ENCODE data around the gene CAMSAP3.

Gene CAMSAP3

DNA sequence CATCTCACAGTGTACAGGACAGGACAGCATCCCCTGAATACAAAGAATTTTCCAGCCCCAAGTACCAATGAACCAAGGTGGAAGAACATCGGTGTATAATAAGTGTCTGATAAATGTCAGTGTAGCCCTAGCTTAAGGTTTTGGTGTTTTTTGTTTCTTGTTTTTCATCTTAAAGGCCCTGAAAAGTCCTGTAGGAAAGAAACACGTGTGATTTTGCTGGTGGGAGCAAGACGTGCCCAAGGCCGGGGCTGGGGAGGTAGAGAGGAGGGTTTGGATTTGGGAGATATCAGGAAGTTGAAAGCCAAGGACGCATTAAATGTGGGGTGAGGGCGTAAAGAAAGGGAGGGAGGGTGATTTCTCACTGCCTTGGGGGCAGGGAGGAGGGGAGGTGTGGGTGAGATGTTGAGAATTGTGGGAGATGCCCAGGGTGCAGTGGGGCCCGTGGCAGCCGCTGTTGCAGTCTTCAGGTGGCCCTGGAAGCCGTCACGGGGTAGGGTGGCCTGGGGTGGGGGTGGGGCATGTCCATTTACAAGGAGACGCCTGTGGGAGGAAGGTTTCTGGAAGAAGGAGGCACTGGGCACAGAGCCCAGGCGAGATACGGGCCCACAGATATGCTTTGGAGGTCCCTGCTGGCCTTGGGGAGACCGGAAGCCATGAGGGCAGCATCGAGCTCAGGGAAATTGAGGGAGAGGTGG is 6.7 kb downstream of the CAMSAP3 start:
- Histone ChIP-seq H3K4me1 (ENCODE audit: low read length) (no peaks in the 10 kb centered on the region), H3K9me3 (replicated peaks; ENCODE audit: insufficient read depth, low read length) (no peaks in the 10 kb centered on the region), H3K4me3 (ENCODE audit: low read length) (no peak overlapping the region), H3K27me3 (replicated peaks; ENCODE audit: insufficient read depth, low read length) (peaks cover 59% of the 10 kb centered on the region), H3K27ac (ENCODE audit: low read length) (no peak overlapping the region), H3K9me2 (replicated peaks; ENCODE audit: insufficient read depth, low read length) (no peaks in the 10 kb centered on the region), H3K9ac (ENCODE audit: low read length) (no peak overlapping the region), H3F3A (ENCODE audit: insufficient read depth, low read length) (no peaks in the 10 kb centered on the region), H2AFZ (ENCODE audit: low read length) (no peak overlapping the region), H3K4me2 (ENCODE audit: low read depth, low read length) (no peak overlapping the region), H3K79me2 (ENCODE audit: low read length) (no peaks in the 10 kb centered on the region), H3K36me3 (replicated peaks; ENCODE audit: insufficient read depth, low read length) (no peaks in the 10 kb centered on the region), H4K20me1 (ENCODE audit: insufficient read depth, low read length) (no peaks in the 10 kb centered on the region)
- DNase-seq, result no peak
- TF ChIP-seq CTCF (IDR thresholded peaks at IDR 0.05; ENCODE audit: low read length) (no peak), EZH2 (optimal IDR thresholded peaks at IDR 0.05; ENCODE audit: low read depth, low read length) (no peak), EZH2phosphoT487 (IDR thresholded peaks at IDR 0.05; ENCODE audit: low read length) (no peak)

DNA sequence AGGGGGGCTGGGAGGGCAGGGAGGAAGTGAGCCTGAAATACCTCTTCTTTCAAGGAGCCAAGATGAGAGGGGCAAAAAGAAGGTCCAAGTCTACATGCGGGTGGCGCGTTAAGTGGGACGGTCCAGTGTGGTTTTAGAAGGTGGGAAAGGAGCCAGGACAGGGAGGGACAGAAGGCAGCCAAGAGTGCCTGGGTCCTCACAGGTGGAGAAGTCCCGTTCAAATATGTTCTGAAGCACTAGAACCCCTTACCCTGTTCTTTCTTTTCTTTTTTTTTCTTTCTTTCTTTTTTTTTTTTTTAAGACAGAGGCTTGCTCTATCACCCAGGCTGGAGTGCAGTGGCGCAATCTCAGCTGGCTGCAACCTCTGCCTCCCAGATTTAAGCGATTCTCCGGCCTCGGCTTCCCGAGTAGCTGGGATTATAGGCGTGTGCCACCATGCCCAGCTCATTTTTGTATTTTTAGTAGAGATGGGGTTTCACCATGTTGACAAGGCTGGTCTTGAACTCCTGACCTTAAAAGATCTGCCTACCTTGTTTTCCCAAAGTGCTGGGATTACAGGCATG is 7.4 kb downstream of the CAMSAP3 start:
- no peak overlapping the region for H3K27ac ChIP-seq (ENCODE audit: low read length)
- DNase-seq, result no peak
- no peaks in the 10 kb centered on the region for H3K9me2 ChIP-seq (replicated peaks; ENCODE audit: insufficient read depth, low read length)
- no peaks in the 10 kb centered on the region for H4K20me1 ChIP-seq (ENCODE audit: insufficient read depth, low read length)
- H3K4me3 ChIP-seq (ENCODE audit: low read length), result no peak overlapping the region
- H3K27me3 ChIP-seq (replicated peaks; ENCODE audit: insufficient read depth, low read length), result peaks cover 59% of the 10 kb centered on the region
- no peaks in the 10 kb centered on the region for H3K4me1 ChIP-seq (ENCODE audit: low read length)
- H3K9me3 ChIP-seq (replicated peaks; ENCODE audit: insufficient read depth, low read length), result no peaks in the 10 kb centered on the region
- no peak overlapping the region for H3K9ac ChIP-seq (ENCODE audit: low read length)
- no peaks in the 10 kb centered on the region for H3K36me3 ChIP-seq (replicated peaks; ENCODE audit: insufficient read depth, low read length)
- H3F3A ChIP-seq (ENCODE audit: insufficient read depth, low read length), result no peaks in the 10 kb centered on the region
- no peak overlapping the region for H3K4me2 ChIP-seq (ENCODE audit: low read depth, low read length)
- no peak overlapping the region for H2AFZ ChIP-seq (ENCODE audit: low read length)
- TF ChIP-seq EZH2phosphoT487 (IDR thresholded peaks at IDR 0.05; ENCODE audit: low read length) (no peak), CTCF (IDR thresholded peaks at IDR 0.05; ENCODE audit: low read length) (no peak), EZH2 (optimal IDR thresholded peaks at IDR 0.05; ENCODE audit: low read depth, low read length) (no peak)
- no peaks in the 10 kb centered on the region for H3K79me2 ChIP-seq (ENCODE audit: low read length)

- H3K4me2 ChIP-seq (ENCODE audit: low read depth, low read length), result no peak overlapping the region
- no peak for DNase-seq
- H4K20me1 ChIP-seq (ENCODE audit: insufficient read depth, low read length), result no peaks in the 10 kb centered on the region
- H3K79me2 ChIP-seq (ENCODE audit: low read length), result no peaks in the 10 kb centered on the region
- H3K9me3 ChIP-seq (replicated peaks; ENCODE audit: insufficient read depth, low read length), result no peaks in the 10 kb centered on the region
- H3F3A ChIP-seq (ENCODE audit: insufficient read depth, low read length), result no peaks in the 10 kb centered on the region
- H3K4me1 ChIP-seq (ENCODE audit: low read length), result no peaks in the 10 kb centered on the region
- no peaks in the 10 kb centered on the region for H3K36me3 ChIP-seq (replicated peaks; ENCODE audit: insufficient read depth, low read length)
- no peaks in the 10 kb centered on the region for H3K9me2 ChIP-seq (replicated peaks; ENCODE audit: insufficient read depth, low read length)
- H3K9ac ChIP-seq (ENCODE audit: low read length), result no peak overlapping the region
- H3K4me3 ChIP-seq (ENCODE audit: low read length), result no peak overlapping the region
- H2AFZ ChIP-seq (ENCODE audit: low read length), result no peak overlapping the region
- TF ChIP-seq CTCF (IDR thresholded peaks at IDR 0.05; ENCODE audit: low read length), result no peak
- TF ChIP-seq EZH2phosphoT487 (IDR thresholded peaks at IDR 0.05; ENCODE audit: low read length), result no peak
- TF ChIP-seq EZH2 (optimal IDR thresholded peaks at IDR 0.05; ENCODE audit: low read depth, low read length), result no peak
- no peak overlapping the region for H3K27ac ChIP-seq (ENCODE audit: low read length)
- peaks cover 58% of the 10 kb centered on the region for H3K27me3 ChIP-seq (replicated peaks; ENCODE audit: insufficient read depth, low read length)
Observed at GRCh38 chr19:7603919-7604318, 8.3 kb downstream of the CAMSAP3 start.

Measured in MM.1S (cell line).